Activated CD8-positive, alpha-beta memory T cell treated with anti-CD3 and anti-CD28 coated beads, Interleukin-2, amount 10 ng/mL, durations not matched to agents 7 days and 5 days (primary cell): Measurements from ENCODE around the gene DBN1. TPM values are rescaled to one million over a fixed set of nuclear protein-coding genes. Genes with fewer than 3 reads are reported as not detected.

ENCODE experiments used
- ATAC-seq: fragments of 150-1000 bp; cut with Tn5 transposase; one replicate; pipeline ENCODE4 v1.10.0; 2021; ENCODE audit warnings: moderate library complexity
- CTCF ChIA-PET: fragments of 350-600 bp; sonication (Branson Sonifier 250); formaldehyde crosslinking; loops from one replicate; lab custom pipeline; 2021; ENCODE audit warnings: antibody characterized with exemption; lab: Charles Lee
- DNase-seq: peaks from one replicate; pipeline ENCODE4 v3.0.0-alpha.2; 2020
- H3K27ac Mint-ChIP-seq: one replicate; pipeline ENCODE4 v1.8.0; 2021; ENCODE audit warnings: mild to moderate bottlenecking, mixed read lengths
- H3K27me3 Mint-ChIP-seq: one replicate; pipeline ENCODE4 v1.8.0; 2021; ENCODE audit warnings: mixed read lengths
- H3K36me3 Mint-ChIP-seq: one replicate; pipeline ENCODE4 v1.8.0; 2021; ENCODE audit warnings: mild to moderate bottlenecking, mixed read lengths
- H3K4me1 Mint-ChIP-seq: one replicate; pipeline ENCODE4 v1.8.0; 2021; ENCODE audit warnings: mixed read lengths
- H3K4me3 Mint-ChIP-seq: one replicate; pipeline ENCODE4 v1.8.0; 2021; ENCODE audit warnings: mild to moderate bottlenecking, moderate library complexity, mixed read lengths
- H3K9me3 Mint-ChIP-seq: one replicate; pipeline ENCODE4 v1.8.0; 2022; ENCODE audit warnings: low read depth, mixed read lengths
- total RNA-seq, 2 experiments: library from RNA; stranded (reverse); gene quantifications; one replicate each; pipeline ENCODE4 v1.2.3, GENCODE V29; 2021

The DBN1 gene
- total RNA-seq, 2 experiments from 2014 or later, result 81.5 to 128 TPM

- DNase-seq (no peak), ATAC-seq (no peak)
- no peak overlapping the region for H3K4me3 Mint-ChIP-seq
- peak overlapping the region; percentile 24 for H3K27ac Mint-ChIP-seq
- CTCF ChIA-PET, result interaction anchor here (0.8 to 16.5 kb wide), 4 partner anchors 12 to 44 kb away, joined by 4 to 269 read pairs (median 131); partner anchors contain the start of genes PFN3 and PRR7
- no peaks in the 10 kb centered on the region for H3K27me3 Mint-ChIP-seq
- H3K36me3 Mint-ChIP-seq, result peaks cover 58% of the 10 kb centered on the region
- peaks cover 60% of the 10 kb centered on the region for H3K4me1 Mint-ChIP-seq
- H3K9me3 Mint-ChIP-seq, result no peaks in the 10 kb centered on the region
Measured at GRCh38 chr5:177434437-177434836, 39.0 kb downstream of the DBN1 start.

- H3K4me1 Mint-ChIP-seq, result peaks cover 66% of the 10 kb centered on the region
Measured at GRCh38 chr5:177433658-177434217, 39.7 kb downstream of the DBN1 start.

GRCh38 chr5:177432839-177433657 lies 40.4 kb downstream of the DBN1 start:
- CTCF ChIA-PET, result interaction anchor here (1.6 to 16.5 kb wide), 8 partner anchors 14 to 123 kb away, joined by 4 to 269 read pairs (median 26); partner anchors contain the start of genes F12, PFN3 and PRR7
- H3K9me3 Mint-ChIP-seq, result no peaks in the 10 kb centered on the region
- no peak for DNase-seq

More at GRCh38 chr5:177433658-177434217, 39.7 kb downstream of the DBN1 start:
- no peak for ATAC-seq
- H3K9me3 Mint-ChIP-seq, result no peaks in the 10 kb centered on the region
- DNase-seq, result no peak
- no peak overlapping the region for H3K27ac Mint-ChIP-seq
- peaks cover 59% of the 10 kb centered on the region for H3K36me3 Mint-ChIP-seq
- H3K27me3 Mint-ChIP-seq, result no peaks in the 10 kb centered on the region
- CTCF ChIA-PET, result interaction anchor here (1.6 to 16.5 kb wide), 6 partner anchors 13 to 44 kb away, joined by 4 to 269 read pairs (median 80); partner anchors contain the start of genes PFN3 and PRR7
- H3K4me3 Mint-ChIP-seq, result no peak overlapping the region

GRCh38 chr5:177432143-177432838 lies 41.1 kb downstream of the DBN1 start:
- DNase-seq, result no peak
- Mint-ChIP-seq H3K27ac (peak overlapping the region; percentile 94), H3K4me1 (peaks cover 73% of the 10 kb centered on the region), H3K9me3 (no peaks in the 10 kb centered on the region), H3K27me3 (no peaks in the 10 kb centered on the region), H3K36me3 (peaks cover 57% of the 10 kb centered on the region), H3K4me3 (peak overlapping the region; percentile 89)
- CTCF ChIA-PET, result interaction anchor here (0.8 to 16.5 kb wide), 16 partner anchors 9 to 122 kb away, joined by 3 to 269 read pairs (median 6); partner anchors contain the start of genes F12, MXD3, PFN3 and PRR7
- no peak for ATAC-seq

More at GRCh38 chr5:177432839-177433657, 40.4 kb downstream of the DBN1 start:
- no peak for ATAC-seq
- peaks cover 67% of the 10 kb centered on the region for H3K4me1 Mint-ChIP-seq
- H3K4me3 Mint-ChIP-seq, result no peak overlapping the region
- H3K27ac Mint-ChIP-seq, result peak overlapping the region; percentile 94
- H3K36me3 Mint-ChIP-seq, result peaks cover 57% of the 10 kb centered on the region
- H3K27me3 Mint-ChIP-seq, result no peaks in the 10 kb centered on the region

DNA sequence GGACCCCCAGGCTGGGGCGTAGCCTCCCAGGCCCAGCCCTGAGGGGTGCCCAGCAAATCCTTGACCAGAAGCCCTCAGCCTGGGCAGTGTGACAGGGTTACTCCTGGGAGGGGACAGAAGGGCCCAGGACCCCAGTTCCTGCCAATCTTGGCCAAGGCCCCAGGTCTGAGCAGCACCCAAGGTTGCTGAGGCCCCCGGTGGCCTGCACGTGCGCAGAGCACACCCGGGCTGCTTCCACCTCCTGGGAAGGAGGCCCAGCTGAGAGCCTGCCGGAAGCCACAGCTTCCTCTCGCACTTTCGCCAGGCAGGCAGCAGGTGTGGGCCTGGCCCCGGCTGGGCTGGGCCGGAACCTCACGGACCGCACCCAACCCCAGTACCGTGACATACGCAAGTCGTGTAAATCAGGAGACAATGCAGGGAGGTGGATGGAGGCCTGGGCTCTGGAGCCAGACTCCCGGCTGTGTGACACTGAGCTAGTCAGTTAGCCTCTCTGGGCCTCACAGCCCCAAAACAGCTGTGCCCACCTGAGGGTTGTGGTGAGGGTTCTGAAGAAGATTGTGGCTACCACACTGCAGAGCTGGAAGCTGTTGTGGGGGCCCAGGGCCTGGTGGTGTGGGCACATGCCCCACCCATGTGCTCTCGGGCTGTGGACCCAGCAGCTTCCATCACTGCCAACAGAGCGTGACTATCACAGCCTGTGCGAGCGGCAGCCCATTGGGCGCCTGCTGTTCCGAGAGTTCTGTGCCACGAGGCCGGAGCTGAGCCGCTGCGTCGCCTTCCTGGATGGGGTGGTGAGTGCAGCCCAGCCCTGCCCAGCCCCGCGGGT lies 41.9 kb downstream of the DBN1 start:
- DNase-seq, result peak; percentile 93
- peaks cover 73% of the 10 kb centered on the region for H3K4me1 Mint-ChIP-seq

GRCh38 chr5:177430972-177431316 lies 42.5 kb downstream of the DBN1 start:
- Mint-ChIP-seq H3K27ac (peak overlapping the region; percentile 94), H3K4me3 (peak overlapping the region; percentile 89), H3K27me3 (no peaks in the 10 kb centered on the region), H3K4me1 (peaks cover 73% of the 10 kb centered on the region), H3K9me3 (no peaks in the 10 kb centered on the region), H3K36me3 (peaks cover 51% of the 10 kb centered on the region)
- DNase-seq, result no peak
- ATAC-seq, result no peak
- CTCF ChIA-PET, result interaction anchor here (0.9 to 16.5 kb wide), 10 partner anchors 16 to 317 kb away, joined by 3 to 269 read pairs (median 12); partner anchors contain the start of genes F12, PFN3 and PRR7

More for the DNA sequence above, 41.9 kb downstream of the DBN1 start:
- Mint-ChIP-seq H3K27me3 (no peaks in the 10 kb centered on the region), H3K36me3 (peaks cover 51% of the 10 kb centered on the region), H3K27ac (peak overlapping the region; percentile 94), H3K4me3 (peak overlapping the region; percentile 89), H3K9me3 (no peaks in the 10 kb centered on the region)
- CTCF ChIA-PET, result interaction anchor here (0.8 to 16.5 kb wide), 18 partner anchors 9 to 317 kb away, joined by 3 to 269 read pairs (median 4); partner anchors contain the start of genes F12, MXD3, PFN3 and PRR7
- peak; percentile 60 for ATAC-seq

DNA sequence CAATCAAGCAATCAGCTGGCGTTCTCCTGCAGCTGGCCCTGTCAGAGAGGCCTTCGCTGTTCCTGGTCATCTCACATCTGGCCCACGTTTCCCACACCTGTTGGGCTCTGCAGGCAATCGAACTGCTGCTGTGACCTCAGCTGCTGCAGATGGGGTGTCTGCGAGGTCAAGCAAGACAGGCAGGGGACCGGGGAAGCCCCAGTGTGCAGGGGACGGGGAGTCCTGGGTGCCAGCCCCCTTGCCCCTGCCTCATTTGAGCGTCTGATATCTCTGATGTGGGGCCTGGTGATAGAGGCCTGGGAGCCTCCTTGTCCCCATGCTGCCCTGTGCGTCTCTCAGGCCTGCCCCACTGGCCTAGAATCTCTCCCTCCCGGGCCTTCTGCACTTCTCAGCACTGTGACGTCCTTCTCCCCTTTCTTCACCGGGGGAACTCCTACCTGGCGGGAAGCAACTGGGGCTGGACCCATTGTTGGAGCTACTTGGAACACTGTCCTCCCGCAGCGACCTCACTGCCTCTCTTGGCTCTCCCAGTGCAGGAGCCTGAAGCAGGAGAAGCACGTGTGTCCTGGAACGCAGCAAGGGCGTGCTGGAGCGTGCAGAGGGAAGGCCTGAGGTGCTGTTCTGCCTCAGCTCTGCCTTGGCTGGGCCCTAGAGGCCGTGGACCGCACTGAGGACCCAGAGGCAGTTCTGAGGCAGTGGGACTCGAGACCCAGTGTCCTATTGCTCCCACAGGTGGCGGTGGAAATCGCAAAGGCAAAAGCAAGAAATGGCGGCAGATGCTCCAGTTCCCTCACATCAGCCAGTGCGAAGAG lies 43.1 kb downstream of the DBN1 start:
- CTCF ChIA-PET, result interaction anchor here (0.9 to 16.5 kb wide), 7 partner anchors 7 to 59 kb away, joined by 3 to 269 read pairs (median 39); partner anchors contain the start of genes PFN3 and PRR7
- ATAC-seq (no peak), DNase-seq (no peak)
- no peaks in the 10 kb centered on the region for H3K27me3 Mint-ChIP-seq
- H3K27ac Mint-ChIP-seq, result peak overlapping the region; percentile 94
- H3K9me3 Mint-ChIP-seq, result no peaks in the 10 kb centered on the region
- peak overlapping the region; percentile 89 for H3K4me3 Mint-ChIP-seq
- peaks cover 47% of the 10 kb centered on the region for H3K36me3 Mint-ChIP-seq
- peaks cover 75% of the 10 kb centered on the region for H3K4me1 Mint-ChIP-seq

DNA sequence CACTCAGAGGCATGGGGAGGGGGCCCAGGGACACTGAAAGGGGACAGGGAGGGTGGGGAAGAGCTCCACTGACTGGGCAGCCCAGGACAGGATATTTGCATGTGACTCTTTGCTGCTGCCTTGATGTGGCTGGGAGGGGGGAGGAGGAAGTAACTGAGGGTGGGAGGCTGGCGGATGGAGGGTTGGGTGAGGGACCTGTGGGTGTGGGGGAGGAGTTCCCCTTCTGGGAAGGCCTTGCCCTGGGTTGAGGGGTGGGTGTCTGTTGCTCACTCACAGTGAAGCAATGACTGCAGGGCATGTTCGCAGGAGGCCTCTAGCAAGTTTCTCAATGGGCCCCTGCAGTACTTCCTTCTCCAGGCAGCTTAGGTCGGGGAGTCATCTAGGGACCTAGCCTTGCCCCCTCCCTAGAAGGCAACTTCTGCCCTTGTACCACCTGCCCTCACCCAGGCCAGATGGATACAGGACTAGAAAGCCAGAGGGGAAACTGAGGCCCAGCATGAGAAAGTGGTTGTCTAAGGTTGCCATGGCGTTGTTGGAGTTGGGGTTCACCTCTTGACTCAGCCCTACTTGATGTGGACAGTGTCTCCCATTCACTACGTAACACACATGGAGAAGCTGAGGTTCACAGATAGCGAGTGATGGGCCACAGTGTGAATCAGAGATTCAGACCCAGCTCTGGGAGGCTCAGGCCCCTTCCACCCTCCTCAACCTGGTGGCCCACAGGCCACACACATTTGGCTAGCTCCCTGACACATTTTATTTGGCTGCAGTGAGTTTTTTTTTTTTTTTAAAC lies 44.0 kb downstream of the DBN1 start:
- CTCF ChIA-PET, result interaction anchor here (0.7 to 16.5 kb wide), 10 partner anchors 8 to 120 kb away, joined by 3 to 269 read pairs (median 8); partner anchors contain the start of genes F12, PFN3 and PRR7
- H3K9me3 Mint-ChIP-seq, result no peaks in the 10 kb centered on the region
- DNase-seq, result peak; percentile 90
- no peak for ATAC-seq
- H3K27me3 Mint-ChIP-seq, result no peaks in the 10 kb centered on the region
- H3K4me3 Mint-ChIP-seq, result peak overlapping the region; percentile 89
- H3K27ac Mint-ChIP-seq, result peak overlapping the region; percentile 94
- peaks cover 41% of the 10 kb centered on the region for H3K36me3 Mint-ChIP-seq
- peaks cover 76% of the 10 kb centered on the region for H3K4me1 Mint-ChIP-seq

GRCh38 chr5:177428574-177429217 lies 44.7 kb downstream of the DBN1 start:
- peak overlapping the region; percentile 94 for H3K27ac Mint-ChIP-seq
- peaks cover 68% of the 10 kb centered on the region for H3K4me1 Mint-ChIP-seq
- DNase-seq (no peak), ATAC-seq (no peak)
- peaks cover 34% of the 10 kb centered on the region for H3K36me3 Mint-ChIP-seq
- H3K4me3 Mint-ChIP-seq, result peak overlapping the region; percentile 89
- CTCF ChIA-PET, result interaction anchor here (0.7 to 16.5 kb wide), 11 partner anchors 9 to 119 kb away, joined by 3 to 269 read pairs (median 9); partner anchors contain the start of genes PFN3 and PRR7
- H3K27me3 Mint-ChIP-seq, result no peaks in the 10 kb centered on the region
- no peaks in the 10 kb centered on the region for H3K9me3 Mint-ChIP-seq

DNA sequence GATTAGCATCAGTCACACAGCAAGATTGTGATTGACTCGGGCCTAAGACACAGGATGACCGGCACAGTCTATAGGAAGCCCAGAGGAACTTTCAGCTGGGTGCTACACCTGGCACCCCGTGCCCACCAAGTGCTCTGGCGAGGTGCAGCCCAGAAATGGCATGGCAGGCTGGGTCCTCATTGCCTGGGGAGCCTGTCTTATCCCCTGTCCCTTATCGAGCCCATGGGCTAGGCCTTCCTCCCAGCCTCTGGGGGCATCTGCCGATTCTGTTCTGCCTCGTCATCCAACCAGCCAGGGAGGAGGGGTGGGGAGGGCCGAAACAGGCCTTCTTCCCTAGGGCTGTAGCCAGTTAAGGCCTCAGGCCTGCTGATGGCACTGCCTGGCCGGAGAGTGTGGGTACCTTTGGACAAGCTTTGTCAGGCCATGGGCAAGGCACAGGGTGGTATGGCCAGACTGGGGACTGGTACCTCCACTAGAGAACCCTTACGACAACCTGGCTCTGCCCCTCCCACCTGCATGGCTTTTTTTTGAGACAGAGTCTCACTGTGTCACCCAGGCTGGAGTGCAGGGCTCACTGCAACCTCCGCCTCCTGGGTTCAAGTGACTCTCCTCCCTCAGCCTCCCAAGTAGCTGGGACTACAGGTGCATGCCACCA lies 45.4 kb downstream of the DBN1 start:
- H3K9me3 Mint-ChIP-seq, result no peaks in the 10 kb centered on the region
- peak overlapping the region; percentile 94 for H3K27ac Mint-ChIP-seq
- ATAC-seq, result no peak
- no peaks in the 10 kb centered on the region for H3K27me3 Mint-ChIP-seq
- CTCF ChIA-PET, result interaction anchor here (0.8 to 16.5 kb wide), 14 partner anchors 10 to 118 kb away, joined by 3 to 269 read pairs (median 7); partner anchors contain the start of genes F12, PFN3 and PRR7
- DNase-seq, result peak; percentile 67
- H3K4me1 Mint-ChIP-seq, result peaks cover 64% of the 10 kb centered on the region
- H3K36me3 Mint-ChIP-seq, result peaks cover 30% of the 10 kb centered on the region
- peak overlapping the region; percentile 89 for H3K4me3 Mint-ChIP-seq
